GM12874 (cell line): ENCODE results near the gene IRGC.

Experiments used
- CTCF ChIP-seq: IDR thresholded peaks from 2 replicates; pipeline ENCODE4 v1.5.1; 2011; ENCODE audit warnings: low read depth, mild to moderate bottlenecking, control low read depth, low read length, moderate library complexity; ENCODE audit not compliant: insufficient read depth

The IRGC gene

GRCh38 chr19:43726736-43727592, 11.1 kb downstream of the IRGC start:
- no peak for TF ChIP-seq CTCF

- TF ChIP-seq CTCF: no peak
These were observed 11.6 kb downstream of the IRGC start for GRCh38 chr19:43727593-43727853.

- no peak for TF ChIP-seq CTCF
These were observed 14.0 kb downstream of the IRGC start for GRCh38 chr19:43729919-43730318.

- TF ChIP-seq CTCF: no peak
These were observed 15.5 kb downstream of the IRGC start for GRCh38 chr19:43731346-43731745.

GRCh38 chr19:43731846-43732245, 16.0 kb downstream of the IRGC start:
- no peak for TF ChIP-seq CTCF

- no peak for TF ChIP-seq CTCF
These were observed 19.1 kb downstream of the IRGC start for GRCh38 chr19:43735013-43735412.

DNA sequence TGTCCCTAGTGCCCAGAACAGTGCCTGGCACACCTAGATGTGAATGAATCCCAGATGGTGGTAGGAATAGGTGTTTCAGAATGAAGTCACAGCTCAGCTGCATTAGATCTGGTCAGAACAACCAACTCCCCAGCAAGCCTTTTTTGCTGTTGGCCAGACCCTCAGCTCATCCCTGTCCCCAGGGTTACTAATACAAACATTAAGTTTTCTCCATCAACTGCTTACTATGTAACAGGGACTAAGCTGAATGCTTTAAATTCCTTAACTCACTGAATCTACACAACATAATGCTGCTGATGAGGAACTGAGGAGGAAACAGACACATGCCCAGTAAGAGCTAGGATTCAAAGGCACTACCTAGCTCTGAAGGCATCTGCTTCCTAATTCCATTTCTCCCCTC, 20.1 kb downstream of the IRGC start:
- no peak for TF ChIP-seq CTCF
